Stimulated activated CD4-positive, alpha-beta T cell treated with anti-CD3 and anti-CD28 coated beads, Interleukin-4, amount 100 ng/mL, for 24 hours (primary cell): ENCODE results near the gene ALDH1B1.
A peak's percentile ranks its signal among the peaks of the same experiment; 100 is the strongest.
"Not testable (repeated sequence)": the region's sequence is repeated elsewhere in the genome, so short reads cannot be mapped to it uniquely, and the experiment has no call there.

Experiments used
- DNase-seq: peaks from one replicate; pipeline ENCODE4 v3.0.0-alpha.2; 2020

The ALDH1B1 gene

DNA sequence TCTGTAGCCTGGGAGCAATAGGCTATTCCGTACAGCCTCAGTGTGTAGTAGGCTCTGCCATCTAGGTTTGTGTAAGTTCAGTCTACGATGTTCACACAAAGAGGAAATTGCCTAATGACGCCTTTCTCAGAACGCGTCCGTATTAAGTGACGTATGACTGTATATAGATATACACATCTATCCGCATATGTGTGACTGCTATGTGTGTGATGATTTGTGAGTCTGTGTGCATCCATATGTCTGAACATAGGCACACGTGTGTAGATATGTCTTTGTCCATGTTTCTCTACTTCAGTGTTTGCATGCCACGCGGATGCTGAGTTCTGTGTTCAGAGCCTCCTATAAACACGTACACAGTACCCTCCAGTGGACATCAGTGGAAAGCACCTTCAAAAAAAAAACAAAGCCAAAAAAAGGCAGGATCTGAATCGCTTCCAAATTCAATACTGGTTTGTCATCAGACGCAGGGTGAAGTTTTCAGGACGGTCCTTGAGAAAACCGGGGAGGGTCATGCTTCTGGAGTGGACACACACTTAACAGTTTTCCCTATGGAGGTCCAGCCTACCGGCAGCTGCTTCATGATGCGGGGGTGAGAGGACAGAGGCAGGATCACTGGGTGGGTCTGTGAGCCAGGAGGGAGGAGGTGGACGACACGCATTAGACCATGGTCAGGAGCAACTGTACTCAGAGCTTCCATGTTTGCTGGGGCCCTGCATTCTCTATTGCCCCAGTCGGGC, 29.5 kb upstream of the ALDH1B1 start:
- no peak for DNase-seq

GRCh38 chr9:38363589-38363925, 28.9 kb upstream of the ALDH1B1 start:
- DNase-seq, result no peak

DNA sequence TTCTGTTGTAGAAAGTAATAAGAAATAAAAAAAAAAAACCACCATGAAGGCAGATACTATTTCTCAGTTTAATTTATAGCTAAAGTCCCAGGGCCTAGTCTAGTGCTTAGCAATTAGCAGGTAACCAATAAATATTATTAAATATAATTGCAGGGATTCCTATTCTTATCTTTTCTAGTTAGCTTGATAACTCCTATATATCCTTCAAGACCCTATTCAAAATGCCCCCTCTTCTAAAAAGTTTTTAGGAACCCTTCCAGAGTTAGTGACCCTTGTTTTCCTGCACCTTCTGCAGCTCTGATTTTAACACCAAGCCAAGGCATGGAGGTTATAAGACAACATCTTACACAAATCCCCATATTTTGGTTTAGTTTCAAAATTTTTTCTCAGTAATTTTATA, 24.6 kb upstream of the ALDH1B1 start:
- no peak for DNase-seq

DNA sequence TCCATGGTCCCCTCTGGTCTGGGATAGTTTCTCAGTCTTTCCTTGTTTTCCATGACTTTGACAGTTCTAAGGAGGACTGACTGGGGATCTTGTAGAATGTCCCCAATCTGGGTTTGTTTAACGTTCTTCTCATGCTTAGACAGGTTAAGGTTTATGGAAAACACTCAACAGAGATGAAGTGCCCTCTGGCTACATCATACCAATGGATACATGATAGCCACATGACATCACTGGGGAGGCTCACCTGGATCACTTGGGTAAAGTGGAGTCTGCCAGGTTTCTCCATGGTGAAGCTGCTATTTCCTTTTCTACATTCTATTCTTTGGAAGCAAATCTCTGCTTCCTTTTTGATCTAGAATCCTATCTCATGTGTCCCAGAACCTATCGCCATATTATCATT, 23.8 kb upstream of the ALDH1B1 start:
- DNase-seq, result no peak

GRCh38 chr9:38370176-38370575, 22.3 kb upstream of the ALDH1B1 start:
- no peak for DNase-seq

DNA sequence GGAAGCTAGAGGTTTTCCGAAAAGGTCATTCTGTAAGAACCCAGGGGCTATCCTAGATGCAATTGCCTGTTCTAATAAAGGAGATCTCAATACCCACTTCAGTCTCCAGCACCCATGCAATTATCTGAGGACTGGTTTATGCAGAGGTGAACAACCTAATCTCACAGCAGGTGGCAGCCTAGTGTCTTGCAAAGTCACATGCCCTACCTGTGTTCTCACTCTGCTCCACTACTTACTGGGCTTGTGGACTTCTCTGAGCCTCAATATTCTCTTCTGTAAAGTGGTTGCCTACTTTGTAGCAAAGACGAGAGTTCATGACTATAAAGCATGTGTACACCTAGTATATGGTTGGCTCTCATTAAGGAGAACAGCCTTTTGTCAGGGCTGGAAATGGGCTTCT, 21.0 kb upstream of the ALDH1B1 start:
- DNase-seq, result peak; percentile 8

DNA sequence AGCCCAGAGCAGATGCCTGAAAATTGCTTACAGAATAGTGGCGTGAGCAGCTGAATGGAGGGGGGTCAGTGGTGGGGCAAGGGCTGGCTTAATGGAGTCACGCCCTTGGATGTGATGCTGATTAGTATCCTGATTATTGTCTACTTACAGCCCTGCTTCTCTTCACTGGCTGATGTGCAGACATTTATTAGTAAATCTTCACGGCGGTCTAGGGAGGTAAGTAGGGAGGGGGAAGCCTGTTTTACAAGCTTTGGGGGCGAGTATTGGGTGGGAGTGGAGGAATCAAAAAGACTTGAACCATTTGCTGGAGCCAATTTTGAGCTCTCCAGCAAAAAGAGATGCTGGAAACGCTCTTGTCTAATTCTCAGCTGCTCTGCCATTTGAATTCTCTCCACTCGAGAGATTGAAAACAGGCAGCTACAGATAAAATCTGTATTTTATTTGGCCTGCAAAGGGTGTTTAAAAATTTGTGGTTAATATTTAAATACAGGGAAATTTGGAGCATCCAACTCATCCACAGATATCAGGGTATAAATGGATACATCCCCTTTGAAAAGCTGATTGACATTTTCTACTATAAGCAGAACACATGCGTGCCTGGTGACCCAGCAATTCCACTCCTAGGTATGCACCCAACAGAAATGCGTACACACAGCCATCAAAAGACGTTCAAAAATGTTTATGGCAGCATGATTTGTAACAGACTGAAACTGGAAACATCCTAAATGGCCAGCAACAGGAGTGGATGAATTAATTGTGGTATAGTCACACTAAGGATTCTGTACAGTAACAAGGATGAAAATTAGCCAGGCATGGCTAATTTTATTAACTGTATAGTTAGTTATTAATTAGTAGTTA, 19.5 kb upstream of the ALDH1B1 start:
- DNase-seq, result no peak

GRCh38 chr9:38373679-38374078, 18.8 kb upstream of the ALDH1B1 start:
- no peak for DNase-seq

DNA sequence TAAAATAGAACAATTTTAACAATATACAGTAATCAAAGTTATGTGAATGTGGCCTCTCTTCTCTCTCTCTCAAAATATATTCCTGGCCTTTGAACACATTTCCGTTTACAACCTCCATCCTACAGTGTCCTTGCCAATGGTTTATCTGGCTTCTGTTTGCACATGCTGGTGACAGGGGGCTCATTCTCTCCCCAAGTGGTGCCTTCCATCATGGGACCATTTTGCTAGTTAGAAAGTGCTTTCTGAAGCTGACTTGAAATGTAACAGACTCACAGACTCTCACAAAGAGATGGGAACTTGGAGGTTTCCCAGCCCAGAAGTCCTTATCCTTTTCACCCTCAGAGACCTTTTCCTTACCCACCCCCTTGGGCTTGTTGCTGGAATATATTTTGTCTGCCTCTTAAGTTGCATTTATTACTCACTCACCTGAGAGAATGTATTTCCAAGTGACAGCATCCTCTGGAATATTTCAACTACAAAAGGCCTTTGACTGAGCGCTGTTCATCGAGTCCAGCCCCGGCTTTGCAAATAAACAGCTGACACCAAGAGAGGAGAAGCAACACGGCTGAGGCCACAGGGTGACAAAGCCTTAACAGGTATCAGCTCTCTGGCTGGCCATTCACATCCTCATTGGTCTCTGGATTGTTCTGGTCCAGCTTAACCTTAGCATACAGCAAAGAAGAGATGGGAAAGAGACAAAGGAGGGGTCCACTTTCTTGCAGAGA, 17.5 kb upstream of the ALDH1B1 start:
- DNase-seq, result no peak

- no peak for DNase-seq
These were observed 16.9 kb upstream of the ALDH1B1 start for GRCh38 chr9:38375572-38375963.

DNA sequence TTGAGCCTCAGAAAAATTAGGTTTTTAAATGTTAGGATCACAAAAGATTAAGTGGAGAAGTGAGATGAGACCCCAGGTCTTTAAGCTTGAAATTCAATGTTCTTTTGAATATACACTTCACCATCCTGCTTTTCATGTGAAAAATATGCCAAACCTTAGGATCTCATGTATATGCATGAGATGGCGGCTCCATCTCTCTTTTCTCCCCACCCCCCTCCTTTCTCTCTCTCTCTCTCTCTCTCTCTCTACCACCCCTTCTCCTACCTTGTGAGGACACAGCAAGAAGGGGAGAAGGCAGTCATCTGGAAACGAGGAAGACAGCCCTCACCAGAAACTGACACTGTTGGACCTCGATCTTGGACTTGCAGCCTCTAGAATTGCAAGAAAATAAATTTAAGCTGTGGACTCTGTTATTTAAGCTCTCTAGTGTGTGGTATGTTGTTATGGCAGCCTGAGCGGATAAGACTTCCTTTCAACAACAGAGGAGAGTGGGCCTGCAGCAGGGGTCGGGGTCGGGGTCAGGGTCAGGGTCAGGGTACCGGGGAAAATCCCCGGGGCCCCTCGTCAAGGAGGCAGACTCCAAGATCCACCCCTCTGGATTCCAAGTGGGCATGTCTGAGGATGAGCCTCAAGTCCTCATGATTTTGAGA, 16.4 kb upstream of the ALDH1B1 start:
- DNase-seq, result no peak

DNA sequence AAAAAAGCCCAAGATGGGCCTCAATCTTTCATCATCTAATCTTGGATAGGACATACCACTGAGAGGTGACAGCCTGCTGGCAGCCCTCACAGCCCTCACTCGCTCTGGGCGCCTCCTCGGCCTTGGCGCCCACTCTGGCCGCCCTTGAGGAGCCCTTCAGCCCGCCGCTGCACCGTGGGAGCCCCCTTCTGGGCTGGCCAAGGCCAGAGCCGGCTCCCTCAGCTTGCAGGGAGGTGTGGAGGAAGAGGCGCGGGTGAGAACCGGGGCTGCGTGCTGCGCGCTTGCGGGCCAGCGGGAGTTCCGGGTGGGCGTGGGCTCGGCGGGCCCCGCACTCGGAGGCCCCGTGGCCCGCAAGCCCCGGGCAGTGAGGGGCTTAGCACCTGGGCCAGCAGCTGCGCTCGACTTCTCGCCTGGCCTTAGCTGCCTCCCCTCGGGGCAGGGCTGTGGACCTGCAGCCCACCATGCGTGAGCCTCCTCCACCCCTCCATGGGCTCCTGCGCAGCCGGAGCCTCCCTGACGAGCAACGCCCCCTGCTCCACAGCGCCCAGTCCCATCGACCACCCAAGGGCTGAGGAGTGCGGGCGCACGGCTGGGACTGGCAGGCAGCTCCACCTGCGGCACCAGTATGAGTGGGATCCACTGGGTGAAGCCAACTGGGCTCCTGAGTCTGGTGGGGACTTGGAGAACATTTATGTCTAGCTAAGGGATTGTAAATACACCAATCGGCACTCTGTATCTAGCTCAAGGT, 15.0 kb upstream of the ALDH1B1 start:
- DNase-seq, result not testable (repeated sequence)

GRCh38 chr9:38380230-38380871, 12.2 kb upstream of the ALDH1B1 start:
- DNase-seq, result no peak

DNA sequence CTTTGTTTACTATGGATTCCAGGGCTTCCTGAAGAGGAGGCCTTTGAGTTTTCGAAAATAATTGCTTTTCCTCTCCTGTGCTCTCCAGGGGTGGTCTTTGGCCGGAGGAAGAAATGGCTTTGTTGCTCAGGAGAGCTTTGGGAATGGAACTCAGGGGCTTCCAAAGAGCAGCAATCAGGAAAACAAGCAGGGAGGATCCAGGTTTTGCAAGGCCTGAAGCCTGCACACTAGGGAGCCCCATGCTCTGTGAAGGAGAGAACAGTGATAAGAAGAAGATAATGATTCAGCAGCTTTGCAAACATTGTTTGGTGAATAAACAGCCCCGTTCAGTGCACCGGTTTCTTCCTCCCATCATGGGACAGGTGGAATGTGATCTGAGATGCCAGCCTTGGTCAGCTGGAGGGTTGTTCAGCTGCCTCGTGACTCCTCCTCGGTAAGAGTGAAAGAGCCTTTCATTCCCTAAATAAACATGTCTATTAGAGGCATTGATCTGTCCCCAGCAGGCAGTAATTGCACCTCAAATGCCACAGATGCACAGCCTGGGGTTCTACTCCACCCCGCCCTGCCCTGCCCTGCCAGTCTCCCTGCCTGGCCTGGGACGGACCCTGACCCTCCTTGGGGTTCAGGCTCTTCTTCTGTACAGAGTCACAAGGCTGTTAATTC, 11.5 kb upstream of the ALDH1B1 start:
- DNase-seq, result no peak

DNA sequence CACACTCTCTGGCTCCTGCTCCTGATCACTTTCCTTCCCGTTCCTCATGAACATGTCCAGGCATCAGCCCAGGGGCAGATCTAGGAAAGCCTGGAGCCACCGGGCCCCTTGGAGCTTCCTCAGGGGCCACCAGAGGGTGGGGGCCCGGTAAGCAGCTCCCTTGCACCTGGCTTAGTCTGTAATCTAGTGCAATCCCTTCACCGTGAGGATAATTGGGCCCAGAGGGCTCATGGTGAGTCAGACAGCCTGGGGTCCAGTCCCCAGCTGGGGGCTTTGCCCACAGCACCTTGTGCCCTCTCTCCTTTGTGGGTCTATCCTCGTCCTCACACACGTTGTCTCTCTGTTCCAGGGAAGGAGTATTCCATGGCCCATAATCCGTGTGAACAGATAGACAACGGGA, 10.4 kb upstream of the ALDH1B1 start:
- DNase-seq, result no peak

DNA sequence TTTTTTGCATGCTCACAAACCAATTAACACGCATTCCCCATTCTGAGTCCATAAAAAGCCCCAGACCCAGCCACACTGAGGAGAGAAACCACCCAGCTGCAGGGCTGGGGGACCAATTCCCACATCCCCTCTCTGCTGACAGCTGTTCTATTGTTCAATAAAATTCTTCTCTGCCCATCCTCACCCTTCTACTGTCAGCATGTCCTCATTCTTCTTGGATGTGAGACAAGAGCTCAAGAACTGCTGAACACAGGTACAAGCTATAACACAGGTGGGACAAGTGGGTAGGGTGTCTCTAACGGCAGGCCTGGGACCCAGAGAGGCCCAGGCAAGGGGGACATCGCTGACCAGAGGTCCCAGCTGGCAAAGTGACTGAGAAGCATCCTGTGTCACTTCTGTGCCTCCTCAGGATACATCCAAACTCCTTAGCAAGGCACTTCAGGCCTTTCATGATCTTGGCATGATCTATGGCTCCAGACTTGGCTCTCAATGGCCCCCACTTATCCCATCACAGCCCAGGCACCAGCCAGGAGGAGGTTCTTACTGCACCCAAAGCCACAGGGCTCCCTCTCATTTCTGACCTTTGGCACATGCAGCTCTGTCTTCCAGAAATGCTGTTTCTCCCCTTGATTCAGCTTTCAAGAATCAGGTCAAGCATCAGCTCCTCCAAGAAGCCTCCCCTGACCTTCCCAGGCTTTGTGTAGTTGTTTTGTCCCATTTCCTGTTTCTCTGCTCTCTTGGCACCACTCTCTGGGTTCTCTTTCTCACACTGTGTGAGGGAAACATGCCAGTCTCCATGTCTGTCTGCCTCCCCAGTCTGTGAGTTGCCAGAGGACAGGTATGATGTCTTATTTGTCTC, 7.3 kb upstream of the ALDH1B1 start:
- no peak for DNase-seq

GRCh38 chr9:38385896-38386295, 6.6 kb upstream of the ALDH1B1 start:
- DNase-seq, result no peak

- no peak for DNase-seq
These were observed 6.1 kb upstream of the ALDH1B1 start for GRCh38 chr9:38386319-38386895.

- DNase-seq, result no peak
These were observed 5.4 kb upstream of the ALDH1B1 start for GRCh38 chr9:38387066-38387465.

DNA sequence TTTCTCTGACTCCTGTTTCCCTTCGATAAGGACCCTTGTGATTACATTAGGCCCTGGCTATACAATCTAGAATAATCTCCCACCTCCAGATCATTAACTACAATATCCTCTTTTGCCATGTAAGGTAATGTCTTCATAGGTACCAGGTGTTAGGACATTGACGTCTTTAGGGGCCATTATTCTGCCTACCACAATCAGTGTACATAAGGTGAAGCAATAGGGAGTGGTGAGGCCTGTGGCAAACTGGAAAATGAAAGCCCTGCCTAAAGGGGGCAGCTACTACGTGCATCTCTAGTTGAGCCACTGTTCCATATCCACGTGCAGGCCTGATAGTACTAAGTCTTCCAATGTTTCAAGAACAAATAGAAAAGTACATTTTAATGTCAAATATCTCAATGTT, 4.8 kb upstream of the ALDH1B1 start:
- no peak for DNase-seq
